Spleen (tissue), 13 donors: ENCODE measurements around the gene EXOC4. TPM values are rescaled to one million over a fixed set of nuclear protein-coding genes. Genes with fewer than 3 reads are reported as not detected.
A peak's percentile ranks its signal among the peaks of the same experiment; 100 is the strongest.
"Not testable (repeated sequence)": the region's sequence is repeated elsewhere in the genome, so short reads cannot be mapped to it uniquely, and the experiment has no call there.

Experiments used
- DNase-seq: peaks from one replicate; pipeline ENCODE4 v3.0.0-alpha.2; 2020
- H3K27ac ChIP-seq, 8 donors: fragments of 200-600 bp; sonication (generic) in 7 of 8; 1 replicate in 4 of 8; 2 replicates in 4 of 8; pipeline versions ENCODE4 v1.5.0 to v1.8.0; 2016 to 2021; ENCODE audit warnings: inconsistent platforms in 4 of 8, mild to moderate bottlenecking in 4 of 8, moderate library complexity in 1 of 8
- H3K27me3 ChIP-seq, 7 donors: fragments of 200-600 bp; sonication (generic) in 6 of 7; replicated peaks in 1 of 7; 1 replicate in 4 of 7; 2 replicates in 3 of 7; pipeline versions ENCODE4 v1.5.0 to v1.8.0; 2016 to 2021; ENCODE audit warnings: inconsistent platforms in 3 of 7, mild to moderate bottlenecking in 1 of 7
- H3K36me3 ChIP-seq, 6 donors: fragments of 200-600 bp; sonication (generic) in 5 of 6; 1 replicate in 4 of 6; 2 replicates in 2 of 6; pipeline versions ENCODE4 v1.5.0 to v1.8.0; 2016 to 2021; ENCODE audit warnings: inconsistent platforms in 2 of 6
- H3K4me1 ChIP-seq, 6 donors: fragments of 200-600 bp; sonication (generic) in 5 of 6; 1 replicate in 3 of 6; 2 replicates in 3 of 6; pipeline versions ENCODE4 v1.5.0 to v1.8.0; 2016 to 2021; ENCODE audit warnings: inconsistent platforms in 3 of 6
- H3K4me3 ChIP-seq, 8 donors: fragments of 200-600 bp; sonication (generic) in 7 of 8; 1 replicate in 4 of 8; 2 replicates in 4 of 8; pipeline versions ENCODE4 v1.5.0 to v1.8.0; 2016 to 2021; ENCODE audit warnings: inconsistent platforms in 4 of 8, mild to moderate bottlenecking in 4 of 8, moderate library complexity in 2 of 8
- H3K9me3 ChIP-seq, 8 donors: fragments of 200-600 bp; sonication (generic) in 7 of 8; 1 replicate in 4 of 8; 2 replicates in 4 of 8; pipeline versions ENCODE4 v1.5.0 to v1.8.0; 2016 to 2021; ENCODE audit warnings: inconsistent platforms in 4 of 8
- CTCF ChIP-seq, 11 experiments: fragments of 200-600 bp in 7 of 11; fragments of 450-650 bp in 4 of 11; sonication (generic) in 4 of 11; IDR thresholded peaks in 8 of 11; conservative IDR thresholded peaks in 3 of 11; 1 replicate in 7 of 11; 2 replicates in 4 of 11; pipeline versions ENCODE4 v1.4.0 to v1.8.0; 2016 to 2021; ENCODE audit warnings: antibody characterized with exemption in 11 of 11, inconsistent platforms in 4 of 11, mild to moderate bottlenecking in 1 of 11
- POLR2A ChIP-seq, 3 donors: fragments of 450-650 bp; IDR thresholded peaks; one replicate each; pipeline ENCODE4 v1.5.1; 2017; ENCODE audit warnings: antibody characterized with exemption in 3 of 3, mild to moderate bottlenecking in 1 of 3
- POLR2AphosphoS5 ChIP-seq, 3 donors: sonication (generic); formaldehyde crosslinking; IDR thresholded peaks; one replicate each; pipeline ENCODE4 v1.5.1; 2017; ENCODE audit warnings: antibody characterized with exemption in 3 of 3
- WGBS, 5 donors: extraction: QIAGEN DNeasy Blood & Tissue Kit in 3 of 5; methylation state at CpG; one replicate each; pipeline versions ENCODE4 v1.1.5 to v1.1.7; 2013 to 2018; 5-methylcytosine and 5-hydroxymethylcytosine counted together
- intact Hi-C: fragments of 100-400 bp; cut with DNase I; formaldehyde crosslinking; loops from one replicate; pipeline ENCODE4 v1.15.0; 2023; ENCODE audit warnings: low total_unique reads
- long read RNA-seq, 2 donors: transcript quantifications; one replicate each; lab custom pipeline, GENCODE V29; 2026
- polyA plus RNA-seq, 3 donors: library from polyadenylated mRNA; stranded (reverse); fragments of 200-250 nt; gene quantifications; one replicate each; pipeline ENCODE4 v1.2.1, GENCODE V29; 2013
- total RNA-seq, 7 donors: library from RNA; depleted of rRNA in 3 of 7; stranded (reverse); fragments of >200 nt in 3 of 7; fragmentation: NEBNext Ultra II Directional in 4 of 7; extraction: Animal tissue kit (Norgen Biotek cat#: 25700) in 4 of 7; gene quantifications; one replicate each; pipeline versions ENCODE4 v1.1.0 to v1.2.1, GENCODE V29; 2016 to 2021
- donor health status: healthy with polysubstance abuse.
- donor health status: DM: no; HTN: no; CAD: no; lungs with moderate emphysema.
- donor health status: DM: no; HTN: no; CAD: no.
- donor health status: Bipolar disorder and iron deficiency.
- donor health status: healthy.
- donor health status: DM: no; HTN: no; CAD: no.
- donor health status: DM: yes; HTN: yes; CAD: no.

EXOC4 gene
- total RNA-seq = 100 to 1,000 TPM in 5 of 7 donors, 10 to 100 TPM in 2; 94.8 to 138 (median 120) TPM
- polyA plus RNA-seq = 10 to 100 TPM; 14.1 to 19.0 (median 15.1) TPM
- long read RNA-seq, donor 1, full-length matches to known transcripts = 4 of 4 reads
- long read RNA-seq, donor 1, partial matches to known transcripts = 0 of 4 reads
- long read RNA-seq, donor 1, other reads (novel, unspliced or antisense) = 0 of 4 reads
- long read RNA-seq, donor 2, full-length matches to known transcripts = 5 of 5 reads
- long read RNA-seq, donor 2, partial matches to known transcripts = 0 of 5 reads
- long read RNA-seq, donor 2, other reads (novel, unspliced or antisense) = 0 of 5 reads

GRCh38 chr7:133252858-133253518, at the start of gene EXOC4:
EXOC4 (plus strand) TSS chr7:133253078.
- Histone ChIP-seq H3K4me1 (peaks cover 9 to 54% (median 28%) of the 10 kb centered on the region in 6 donors), H3K9me3 (peaks cover 0 to 5% (median 0%) of the 10 kb centered on the region in 8 donors), H3K4me3 (peak within 1 kb of the TSS; percentile 69 to 87 (median 71)), H3K36me3 (no peaks in the 10 kb centered on the region), H3K27ac (peak within 1 kb of the TSS; percentile 81 to 93 (median 88)), H3K27me3 (no peaks in the 10 kb centered on the region)
- TF ChIP-seq CTCF (IDR thresholded peaks at IDR 0.05 in 8 of 11, conservative IDR thresholded peaks at IDR 0.05 in 3 of 11) = no peak
- TF ChIP-seq POLR2A (IDR thresholded peaks at IDR 0.05) = peak in 1 of 3 donors; percentile 9
- TF ChIP-seq POLR2AphosphoS5 (IDR thresholded peaks at IDR 0.05) = peak; percentile 76 to 88 (median 81)
- DNase-seq = peak; percentile 93
- intact Hi-C loops = no loop called here
- WGBS, 5 donors = 0 to 1% (median 0%) methylated on average over 25 of the region's 25 CpGs

GRCh38 chr7:133203490-133203889, 49.4 kb upstream of the EXOC4 start:
- Histone ChIP-seq H3K4me3 (no peak overlapping the region), H3K27me3 (peaks cover 0 to 5% (median 0%) of the 10 kb centered on the region in 7 donors), H3K36me3 (no peaks in the 10 kb centered on the region), H3K9me3 (no peaks in the 10 kb centered on the region), H3K4me1 (no peaks in the 10 kb centered on the region), H3K27ac (no peak overlapping the region)
- WGBS, 5 donors = 81 to 94% (median 89%) methylated on average over 3 of the region's 3 CpGs
- DNase-seq = no peak
- intact Hi-C loops = no loop called here
- TF ChIP-seq POLR2A (IDR thresholded peaks at IDR 0.05) (no peak), CTCF (IDR thresholded peaks at IDR 0.05 in 8 of 11, conservative IDR thresholded peaks at IDR 0.05 in 3 of 11) (no peak), POLR2AphosphoS5 (IDR thresholded peaks at IDR 0.05) (no peak)

- no peaks in the 10 kb centered on the region for H3K4me1 ChIP-seq
- intact Hi-C loops = no loop called here
- no peak overlapping the region for H3K27ac ChIP-seq
- no peaks in the 10 kb centered on the region for H3K9me3 ChIP-seq
- peaks cover 0 to 5% (median 0%) of the 10 kb centered on the region in 7 donors for H3K27me3 ChIP-seq
- 44 to 58% (median 52%) methylated on average over 2 of the region's 2 CpGs for WGBS, 5 donors
- TF ChIP-seq CTCF (IDR thresholded peaks at IDR 0.05 in 8 of 11, conservative IDR thresholded peaks at IDR 0.05 in 3 of 11) (no peak), POLR2A (IDR thresholded peaks at IDR 0.05) (no peak), POLR2AphosphoS5 (IDR thresholded peaks at IDR 0.05) (no peak)
- H3K4me3 ChIP-seq = no peak overlapping the region
- no peak for DNase-seq
- H3K36me3 ChIP-seq = no peaks in the 10 kb centered on the region
Measured at GRCh38 chr7:133207687-133208086, 45.2 kb upstream of the EXOC4 start.

DNA sequence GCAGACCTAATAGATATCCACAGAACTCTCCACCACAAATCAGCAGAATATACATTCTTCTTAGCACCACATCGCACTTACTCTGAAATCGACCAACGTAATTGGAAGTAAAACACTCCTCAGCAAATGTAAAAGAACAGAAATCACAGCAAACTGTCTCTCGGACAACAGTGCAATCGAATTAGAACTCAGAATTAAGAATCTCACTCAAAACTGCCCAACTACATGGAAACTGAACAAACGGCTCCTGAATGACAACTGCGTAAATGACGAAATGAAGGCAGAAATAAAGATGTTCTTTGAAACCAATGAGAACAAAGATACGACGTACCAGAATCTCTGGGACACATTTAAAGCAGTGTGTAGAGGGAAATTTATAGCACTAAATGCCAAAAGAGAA, 42.1 kb upstream of the EXOC4 start:
- intact Hi-C loops, H3K27me3 ChIP-seq, DNase-seq, H3K27ac ChIP-seq, H3K4me1 ChIP-seq, H3K36me3 ChIP-seq, H3K4me3 ChIP-seq, H3K9me3 ChIP-seq: not testable (repeated sequence)
- 89 to 93% (median 91%) methylated on average over 10 of the region's 10 CpGs for WGBS, 5 donors

DNA sequence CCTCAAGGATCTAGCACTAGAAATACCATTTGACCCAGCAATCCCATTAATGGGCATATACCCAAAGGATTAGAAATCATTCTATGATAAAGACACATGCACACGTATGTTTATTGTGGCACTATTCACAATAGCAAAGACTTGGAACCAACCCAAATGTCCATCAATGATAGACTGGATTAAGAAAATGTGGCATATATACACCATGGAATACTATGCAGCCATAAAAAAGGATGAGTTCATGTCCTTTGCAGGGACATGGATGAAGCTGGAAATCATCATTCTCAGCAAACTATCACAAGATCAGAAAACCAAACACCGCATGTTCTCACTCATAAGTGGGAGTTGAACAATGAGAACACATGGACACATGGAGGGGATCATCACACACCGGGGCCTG, 39.1 kb upstream of the EXOC4 start:
- intact Hi-C loops, H3K27me3 ChIP-seq, H3K4me3 ChIP-seq, H3K4me1 ChIP-seq, H3K27ac ChIP-seq, H3K9me3 ChIP-seq, H3K36me3 ChIP-seq, DNase-seq: not testable (repeated sequence)
- 88 to 99% (median 93%) methylated on average over 3 of the region's 3 CpGs for WGBS, 5 donors
